ENCODE results near the gene CCDC146.

- TF ChIP-seq, protein P1, sequence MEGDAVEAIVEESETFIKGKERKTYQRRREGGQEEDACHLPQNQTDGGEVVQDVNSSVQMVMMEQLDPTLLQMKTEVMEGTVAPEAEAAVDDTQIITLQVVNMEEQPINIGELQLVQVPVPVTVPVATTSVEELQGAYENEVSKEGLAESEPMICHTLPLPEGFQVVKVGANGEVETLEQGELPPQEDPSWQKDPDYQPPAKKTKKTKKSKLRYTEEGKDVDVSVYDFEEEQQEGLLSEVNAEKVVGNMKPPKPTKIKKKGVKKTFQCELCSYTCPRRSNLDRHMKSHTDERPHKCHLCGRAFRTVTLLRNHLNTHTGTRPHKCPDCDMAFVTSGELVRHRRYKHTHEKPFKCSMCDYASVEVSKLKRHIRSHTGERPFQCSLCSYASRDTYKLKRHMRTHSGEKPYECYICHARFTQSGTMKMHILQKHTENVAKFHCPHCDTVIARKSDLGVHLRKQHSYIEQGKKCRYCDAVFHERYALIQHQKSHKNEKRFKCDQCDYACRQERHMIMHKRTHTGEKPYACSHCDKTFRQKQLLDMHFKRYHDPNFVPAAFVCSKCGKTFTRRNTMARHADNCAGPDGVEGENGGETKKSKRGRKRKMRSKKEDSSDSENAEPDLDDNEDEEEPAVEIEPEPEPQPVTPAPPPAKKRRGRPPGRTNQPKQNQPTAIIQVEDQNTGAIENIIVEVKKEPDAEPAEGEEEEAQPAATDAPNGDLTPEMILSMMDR (IDR thresholded peaks at IDR 0.05; ENCODE audit: poor library complexity, severe bottlenecking), result no peak
- no peak for TF ChIP-seq MXI1 (conservative IDR thresholded peaks at IDR 0.05; ENCODE audit: poor library complexity, severe bottlenecking)
- no peak for TF ChIP-seq TAF1 (IDR thresholded peaks at IDR 0.05; ENCODE audit: low read depth)
- no peak for TF ChIP-seq EZH2 (IDR thresholded peaks at IDR 0.05; ENCODE audit: borderline replicate concordance, insufficient read depth, low read length, poor library complexity, severe bottlenecking)
- no peak for TF ChIP-seq EP300 (conservative IDR thresholded peaks at IDR 0.05; ENCODE audit: poor library complexity, severe bottlenecking)
- no peak for TF ChIP-seq REST (IDR thresholded peaks at IDR 0.05; ENCODE audit: borderline replicate concordance)
Observed at GRCh38 chr7:77327932-77328628, 205.7 kb downstream of the CCDC146 start.

Data from neural cell (in vitro differentiated cells).